Immature natural killer cell (primary cell): ENCODE data around the gene TEX48. TPM values are rescaled to one million over a fixed set of nuclear protein-coding genes. Genes with fewer than 3 reads are reported as not detected.

ENCODE experiments used
- DNase-seq, 3 donors: peaks; one replicate each; pipeline ENCODE4 v3.0.0; 2022; ENCODE audit warnings: mixed read lengths in 1 of 3
- H3K27ac Mint-ChIP-seq, 6 donors: one replicate each; pipeline ENCODE4 v1.8.0; 2020; ENCODE audit warnings: mixed read lengths in 6 of 6, mild to moderate bottlenecking in 5 of 6, inconsistent platforms in 4 of 6, moderate library complexity in 3 of 6
- H3K27me3 Mint-ChIP-seq, 3 donors: one replicate each; pipeline ENCODE4 v1.8.0; 2020 to 2021; ENCODE audit warnings: low read depth in 3 of 3, mild to moderate bottlenecking in 3 of 3, mixed read lengths in 3 of 3, moderate library complexity in 3 of 3, inconsistent platforms in 1 of 3
- H3K36me3 Mint-ChIP-seq, 3 donors: one replicate each; pipeline ENCODE4 v1.8.0; 2020; ENCODE audit warnings: mixed read lengths in 3 of 3, inconsistent platforms in 2 of 3, mild to moderate bottlenecking in 2 of 3
- H3K4me1 Mint-ChIP-seq, 2 donors: one replicate each; pipeline ENCODE4 v1.8.0; 2020; ENCODE audit warnings: inconsistent platforms in 2 of 2, mild to moderate bottlenecking in 2 of 2, mixed read lengths in 2 of 2, moderate library complexity in 1 of 2
- H3K4me3 Mint-ChIP-seq, 5 donors: one replicate each; pipeline ENCODE4 v1.8.0; 2020; ENCODE audit warnings: mild to moderate bottlenecking in 5 of 5, mixed read lengths in 5 of 5, inconsistent platforms in 3 of 5, moderate library complexity in 3 of 5
- H3K9me3 Mint-ChIP-seq, 6 donors: one replicate each; pipeline ENCODE4 v1.8.0; 2020; ENCODE audit warnings: mild to moderate bottlenecking in 6 of 6, mixed read lengths in 6 of 6, inconsistent platforms in 4 of 6, moderate library complexity in 3 of 6
- polyA plus RNA-seq, 3 donors: library from polyadenylated mRNA; unstranded; fragments of 300-500 nt; fragmentation: Illumina TruSeq; gene quantifications; one replicate each; pipeline ENCODE4 v1.2.3, GENCODE V29; 2021

TEX48 gene
- not detected for polyA plus RNA-seq

- H3K27me3 Mint-ChIP-seq: peaks cover 0 to 7% (median 2%) of the 10 kb centered on the region in 3 donors
- DNase-seq: peak; percentile 48 to 69 (median 52)
- no peaks in the 10 kb centered on the region for H3K36me3 Mint-ChIP-seq
- H3K4me3 Mint-ChIP-seq: no peak within 1 kb of the TSS
- H3K9me3 Mint-ChIP-seq: no peaks in the 10 kb centered on the region
- peaks cover 0 to 6% of the 10 kb centered on the region in 2 donors for H3K4me1 Mint-ChIP-seq
- H3K27ac Mint-ChIP-seq: no peak within 1 kb of the TSS
Observed at GRCh38 chr9:114681594-114682332, at the start of gene TEX48. TEX48 (minus strand) TSS chr9:114682192; CDS start chr9:114671723, 10,469 bp downstream.

- Mint-ChIP-seq H3K36me3 (no peaks in the 10 kb centered on the region), H3K4me1 (peaks cover 11 to 13% of the 10 kb centered on the region in 2 donors), H3K4me3 (no peak overlapping the region), H3K27me3 (peaks cover 0 to under 1% (median 0%) of the 10 kb centered on the region in 3 donors), H3K9me3 (peaks cover 0 to 2% (median 0%) of the 10 kb centered on the region in 6 donors), H3K27ac (no peak overlapping the region)
- DNase-seq: no peak
Observed at GRCh38 chr9:114731701-114732100, 49.7 kb upstream of the TEX48 start.

- no peak for DNase-seq
- Mint-ChIP-seq H3K4me1 (no peaks in the 10 kb centered on the region), H3K9me3 (peaks cover 0 to 2% (median 0%) of the 10 kb centered on the region in 6 donors), H3K36me3 (no peaks in the 10 kb centered on the region), H3K27me3 (peaks cover 0 to 2% (median 0%) of the 10 kb centered on the region in 3 donors), H3K27ac (no peak overlapping the region), H3K4me3 (no peak overlapping the region)
Observed at GRCh38 chr9:114729706-114730105, 47.7 kb upstream of the TEX48 start.

GRCh38 chr9:114725930-114726329 lies 43.9 kb upstream of the TEX48 start:
- H3K4me3 Mint-ChIP-seq: no peak overlapping the region
- no peak overlapping the region for H3K27ac Mint-ChIP-seq
- no peaks in the 10 kb centered on the region for H3K36me3 Mint-ChIP-seq

GRCh38 chr9:114724744-114725143 lies 42.8 kb upstream of the TEX48 start:
- Mint-ChIP-seq H3K27ac (peak overlapping the region in 1 of 6 donors; percentile 20), H3K4me3 (no peak overlapping the region), H3K9me3 (no peaks in the 10 kb centered on the region), H3K36me3 (no peaks in the 10 kb centered on the region), H3K27me3 (peaks cover 0 to 4% (median 2%) of the 10 kb centered on the region in 3 donors), H3K4me1 (no peaks in the 10 kb centered on the region)
- DNase-seq: no peak

More at GRCh38 chr9:114725930-114726329, 43.9 kb upstream of the TEX48 start:
- no peaks in the 10 kb centered on the region for H3K9me3 Mint-ChIP-seq
- DNase-seq: no peak
- H3K27me3 Mint-ChIP-seq: peaks cover 0 to 2% (median 2%) of the 10 kb centered on the region in 3 donors
- no peaks in the 10 kb centered on the region for H3K4me1 Mint-ChIP-seq

GRCh38 chr9:114723931-114724330 lies 41.9 kb upstream of the TEX48 start:
- H3K27ac Mint-ChIP-seq: no peak overlapping the region

GRCh38 chr9:114722937-114723620 lies 41.1 kb upstream of the TEX48 start:
- no peaks in the 10 kb centered on the region for H3K4me1 Mint-ChIP-seq
- no peak overlapping the region for H3K27ac Mint-ChIP-seq
- H3K4me3 Mint-ChIP-seq: no peak overlapping the region
- H3K27me3 Mint-ChIP-seq: peaks cover 0 to 4% (median 2%) of the 10 kb centered on the region in 3 donors
- DNase-seq: no peak
- H3K9me3 Mint-ChIP-seq: no peaks in the 10 kb centered on the region
- H3K36me3 Mint-ChIP-seq: no peaks in the 10 kb centered on the region

More at GRCh38 chr9:114723931-114724330, 41.9 kb upstream of the TEX48 start:
- H3K4me3 Mint-ChIP-seq: no peak overlapping the region
- DNase-seq: no peak
- H3K4me1 Mint-ChIP-seq: no peaks in the 10 kb centered on the region
- peaks cover 0 to 4% (median 2%) of the 10 kb centered on the region in 3 donors for H3K27me3 Mint-ChIP-seq
- no peaks in the 10 kb centered on the region for H3K9me3 Mint-ChIP-seq
- no peaks in the 10 kb centered on the region for H3K36me3 Mint-ChIP-seq

GRCh38 chr9:114722081-114722621 lies 40.2 kb upstream of the TEX48 start:
- H3K4me1 Mint-ChIP-seq: no peaks in the 10 kb centered on the region
- no peak overlapping the region for H3K4me3 Mint-ChIP-seq
- peaks cover 0 to 4% (median 2%) of the 10 kb centered on the region in 3 donors for H3K27me3 Mint-ChIP-seq
- H3K36me3 Mint-ChIP-seq: no peaks in the 10 kb centered on the region
- H3K27ac Mint-ChIP-seq: no peak overlapping the region
- no peak for DNase-seq
- H3K9me3 Mint-ChIP-seq: no peaks in the 10 kb centered on the region

GRCh38 chr9:114721491-114722079 lies 39.6 kb upstream of the TEX48 start:
- H3K4me3 Mint-ChIP-seq: no peak overlapping the region
- no peaks in the 10 kb centered on the region for H3K9me3 Mint-ChIP-seq
- no peaks in the 10 kb centered on the region for H3K36me3 Mint-ChIP-seq
- peaks cover 0 to 2% (median 2%) of the 10 kb centered on the region in 3 donors for H3K27me3 Mint-ChIP-seq
- DNase-seq: no peak
- H3K4me1 Mint-ChIP-seq: no peaks in the 10 kb centered on the region
- H3K27ac Mint-ChIP-seq: no peak overlapping the region

GRCh38 chr9:114720086-114720676 lies 38.2 kb upstream of the TEX48 start:
- peaks cover 0 to 4% (median 2%) of the 10 kb centered on the region in 3 donors for H3K27me3 Mint-ChIP-seq

GRCh38 chr9:114719290-114719689 lies 37.3 kb upstream of the TEX48 start:
- Mint-ChIP-seq H3K36me3 (no peaks in the 10 kb centered on the region), H3K27me3 (peaks cover 0 to 4% (median under 1%) of the 10 kb centered on the region in 3 donors), H3K27ac (no peak overlapping the region), H3K4me1 (no peaks in the 10 kb centered on the region), H3K9me3 (no peaks in the 10 kb centered on the region), H3K4me3 (no peak overlapping the region)
- DNase-seq: no peak

More at GRCh38 chr9:114720086-114720676, 38.2 kb upstream of the TEX48 start:
- H3K4me3 Mint-ChIP-seq: no peak overlapping the region
- H3K4me1 Mint-ChIP-seq: no peaks in the 10 kb centered on the region
- DNase-seq: no peak
- H3K9me3 Mint-ChIP-seq: no peaks in the 10 kb centered on the region
- no peaks in the 10 kb centered on the region for H3K36me3 Mint-ChIP-seq
- H3K27ac Mint-ChIP-seq: no peak overlapping the region

- no peaks in the 10 kb centered on the region for H3K9me3 Mint-ChIP-seq
- H3K27me3 Mint-ChIP-seq: peaks cover 0 to 4% (median 0%) of the 10 kb centered on the region in 3 donors
- no peak overlapping the region for H3K27ac Mint-ChIP-seq
- DNase-seq: no peak
- no peaks in the 10 kb centered on the region for H3K36me3 Mint-ChIP-seq
- no peaks in the 10 kb centered on the region for H3K4me1 Mint-ChIP-seq
- no peak overlapping the region for H3K4me3 Mint-ChIP-seq
Observed at GRCh38 chr9:114718801-114719221, 36.8 kb upstream of the TEX48 start.

- H3K27ac Mint-ChIP-seq: peak overlapping the region in 2 of 6 donors; percentile 16 to 47
- no peak for DNase-seq
Observed at GRCh38 chr9:114717908-114718486, 36.0 kb upstream of the TEX48 start.

More at GRCh38 chr9:114717908-114718486, 36.0 kb upstream of the TEX48 start:
- Mint-ChIP-seq H3K36me3 (no peaks in the 10 kb centered on the region), H3K27me3 (peaks cover 0 to 4% (median 0%) of the 10 kb centered on the region in 3 donors), H3K9me3 (no peaks in the 10 kb centered on the region), H3K4me1 (no peaks in the 10 kb centered on the region), H3K4me3 (no peak overlapping the region)
